Activated naive CD8-positive, alpha-beta T cell treated with anti-CD3 and anti-CD28 coated beads, Interleukin-2, amount 10 ng/mL, durations not matched to agents 7 days and 5 days (primary cell): Measurements from ENCODE around the gene MISP3. TPM values are rescaled to one million over a fixed set of nuclear protein-coding genes. Genes with fewer than 3 reads are reported as not detected.
A peak's percentile ranks its signal among the peaks of the same experiment; 100 is the strongest.

Experiments
- ATAC-seq: fragments of 150-1000 bp; cut with Tn5 transposase; one replicate; pipeline ENCODE4 v1.10.0; 2021; ENCODE audit warnings: low read depth, moderate library complexity
- POLR2A ChIA-PET: fragments of 350-600 bp; sonication (Branson Sonifier 250); formaldehyde crosslinking; loops from one replicate; lab custom pipeline; 2021; ENCODE audit warnings: antibody characterized with exemption; lab: Charles Lee
- DNase-seq: peaks from one replicate; pipeline ENCODE4 v3.0.0; 2021
- H3K27ac Mint-ChIP-seq: one replicate; pipeline ENCODE4 v1.8.0; 2022; ENCODE audit warnings: mild to moderate bottlenecking, mixed read lengths
- H3K27me3 Mint-ChIP-seq: one replicate; pipeline ENCODE4 v1.8.0; 2022; ENCODE audit warnings: mild to moderate bottlenecking, moderate library complexity, mixed read lengths
- H3K36me3 Mint-ChIP-seq: one replicate; pipeline ENCODE4 v1.8.0; 2021; ENCODE audit warnings: mild to moderate bottlenecking, mixed read lengths
- H3K4me1 Mint-ChIP-seq: one replicate; pipeline ENCODE4 v1.8.0; 2021; ENCODE audit warnings: mixed read lengths
- H3K4me3 Mint-ChIP-seq: one replicate; pipeline ENCODE4 v1.8.0; 2022; ENCODE audit warnings: mild to moderate bottlenecking, moderate library complexity, mixed read lengths
- H3K9me3 Mint-ChIP-seq: one replicate; pipeline ENCODE4 v1.8.0; 2021; ENCODE audit warnings: mixed read lengths
- total RNA-seq, 2 experiments: library from RNA; stranded (reverse); gene quantifications; one replicate each; pipeline ENCODE4 v1.2.3, GENCODE V29; 2021

MISP3 gene
- total RNA-seq, 2 experiments from 2014 or later = 1.1 to 1.6 TPM

- H3K4me1 Mint-ChIP-seq = peaks cover 12% of the 10 kb centered on the region
These were observed 18.0 kb downstream of the MISP3 start, which contains the start of gene SAMD1 for GRCh38 chr19:14090509-14091080. TSS of gene SAMD1 (minus strand) at chr19:14090751.

DNA sequence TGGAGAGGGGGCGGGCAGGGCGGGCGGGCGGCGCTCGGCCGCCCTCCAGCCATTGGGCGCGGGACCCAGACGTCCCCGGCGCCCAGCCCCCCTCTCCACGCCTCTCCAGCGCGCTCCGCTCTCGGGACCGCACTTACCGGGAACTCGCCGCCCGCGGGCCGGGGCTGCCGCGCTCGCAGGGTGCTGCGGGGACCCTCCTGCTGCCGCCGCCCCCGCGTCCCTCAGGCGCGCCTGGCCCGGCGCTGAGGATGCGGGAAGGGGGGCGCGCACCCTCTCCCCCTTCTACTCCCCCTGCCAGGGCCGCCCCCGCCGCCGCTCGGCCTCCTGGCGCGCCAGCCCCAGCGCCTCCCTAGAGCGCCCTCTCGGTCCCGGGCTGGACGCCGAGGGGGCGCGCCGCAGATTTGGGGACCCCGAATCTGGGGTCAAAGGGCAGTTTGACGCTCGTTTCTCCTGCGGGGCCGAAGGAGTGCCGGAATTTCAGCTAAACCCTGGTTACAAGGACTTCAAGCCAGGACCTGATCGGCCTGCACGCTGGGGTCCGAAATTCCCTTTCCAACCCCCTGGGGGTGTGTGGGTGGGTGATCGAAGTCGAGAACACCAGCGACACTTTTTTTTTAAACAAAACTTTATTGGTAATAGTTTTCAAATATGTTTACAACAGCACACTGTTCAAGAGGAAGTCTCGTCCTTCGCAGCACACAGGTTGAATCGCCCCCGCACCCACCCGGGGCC, 18.7 kb downstream of the MISP3 start:
- POLR2A ChIA-PET = interaction anchor here (0.8 to 1.7 kb wide), 4 partner anchors 9 to 45 kb away, joined by 4 to 12 read pairs (median 5); partner anchors contain the start of genes ASF1B and PRKACA
- DNase-seq (peak; percentile 86), ATAC-seq (peak; percentile 75)
- peak overlapping the region; percentile 100 for H3K4me3 Mint-ChIP-seq
- H3K27ac Mint-ChIP-seq = peak overlapping the region; percentile 99
- H3K36me3 Mint-ChIP-seq = peaks cover 26% of the 10 kb centered on the region
- H3K4me1 Mint-ChIP-seq = peaks cover 12% of the 10 kb centered on the region
- peaks cover 6% of the 10 kb centered on the region for H3K9me3 Mint-ChIP-seq
- no peaks in the 10 kb centered on the region for H3K27me3 Mint-ChIP-seq

More at GRCh38 chr19:14090509-14091080, 18.0 kb downstream of the MISP3 start, which contains the start of gene SAMD1:
- H3K27ac Mint-ChIP-seq = peak within 1 kb of the TSS; percentile 99
- peaks cover 6% of the 10 kb centered on the region for H3K9me3 Mint-ChIP-seq
- DNase-seq = peak; percentile 81
- ATAC-seq = peak; percentile 48
- no peaks in the 10 kb centered on the region for H3K27me3 Mint-ChIP-seq
- POLR2A ChIA-PET = interaction anchor here (1.0 to 1.7 kb wide), 3 partner anchors 9 to 46 kb away, joined by 3 to 12 read pairs (median 9); partner anchors contain the start of gene ASF1B
- H3K36me3 Mint-ChIP-seq = peaks cover 26% of the 10 kb centered on the region
- H3K4me3 Mint-ChIP-seq = peak within 1 kb of the TSS; percentile 100

GRCh38 chr19:14091813-14092462, 19.4 kb downstream of the MISP3 start:
- Mint-ChIP-seq H3K27ac (peak overlapping the region; percentile 99), H3K4me3 (peak overlapping the region; percentile 100), H3K36me3 (peaks cover 30% of the 10 kb centered on the region), H3K9me3 (peaks cover 6% of the 10 kb centered on the region), H3K4me1 (peaks cover 13% of the 10 kb centered on the region), H3K27me3 (no peaks in the 10 kb centered on the region)
- DNase-seq = peak; percentile 73
- peak; percentile 10 for ATAC-seq
- POLR2A ChIA-PET = interaction anchor here (0.8 to 1.7 kb wide), 5 partner anchors 10 to 45 kb away, joined by 3 to 12 read pairs (median 4); partner anchors contain the start of genes ASF1B and PRKACA

- ATAC-seq = no peak
- POLR2A ChIA-PET = interaction anchor here (1.4 kb wide), 1 partner anchor 12 kb away, joined by 3 read pairs; no protein-coding TSS in a partner anchor
- Mint-ChIP-seq H3K4me3 (peak overlapping the region; percentile 35), H3K4me1 (peaks cover 13% of the 10 kb centered on the region), H3K27me3 (no peaks in the 10 kb centered on the region), H3K36me3 (peaks cover 31% of the 10 kb centered on the region), H3K27ac (peak overlapping the region; percentile 54), H3K9me3 (peaks cover 6% of the 10 kb centered on the region)
- DNase-seq = no peak
These were observed 20.7 kb downstream of the MISP3 start for GRCh38 chr19:14093117-14093823.

DNA sequence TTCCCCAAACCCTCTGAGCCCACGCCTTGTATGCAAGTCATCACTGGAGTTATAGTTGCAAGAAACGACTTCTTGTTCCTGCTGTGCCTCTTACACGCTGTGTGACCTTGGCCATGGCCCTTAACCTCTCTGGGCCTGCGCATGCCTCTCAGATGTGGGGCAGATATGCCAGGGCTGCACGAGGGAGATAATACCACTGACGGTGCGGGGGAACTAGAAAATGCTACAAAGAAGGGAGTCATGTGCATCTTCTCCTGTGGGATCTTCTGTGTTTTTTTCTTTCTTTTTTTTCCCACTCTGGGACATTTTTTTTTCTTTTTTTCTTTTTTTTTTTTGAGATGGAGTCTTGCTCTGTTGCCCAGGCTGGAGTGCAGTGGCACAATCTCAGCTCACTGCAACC, 22.3 kb downstream of the MISP3 start:
- Mint-ChIP-seq H3K27ac (no peak overlapping the region), H3K36me3 (peaks cover 27% of the 10 kb centered on the region), H3K27me3 (no peaks in the 10 kb centered on the region), H3K4me3 (no peak overlapping the region), H3K9me3 (peaks cover 6% of the 10 kb centered on the region), H3K4me1 (peaks cover 10% of the 10 kb centered on the region)
- ATAC-seq (no peak), DNase-seq (no peak)
- POLR2A ChIA-PET = interaction anchor here (0.7 kb wide), 1 partner anchor 13 kb away, joined by 3 read pairs; no protein-coding TSS in a partner anchor

- peaks cover 9% of the 10 kb centered on the region for H3K4me1 Mint-ChIP-seq
- H3K36me3 Mint-ChIP-seq = peaks cover 29% of the 10 kb centered on the region
- H3K27ac Mint-ChIP-seq = no peak overlapping the region
- POLR2A ChIA-PET = interaction anchor here (0.7 kb wide), 3 partner anchors 15 to 358 kb away, joined by 4 to 7 read pairs (median 6); no protein-coding TSS in a partner anchor
- DNase-seq = no peak
- no peak overlapping the region for H3K4me3 Mint-ChIP-seq
- no peaks in the 10 kb centered on the region for H3K27me3 Mint-ChIP-seq
- ATAC-seq = no peak
- peaks cover 6% of the 10 kb centered on the region for H3K9me3 Mint-ChIP-seq
These were observed 23.8 kb downstream of the MISP3 start for GRCh38 chr19:14096272-14096992.

GRCh38 chr19:14097532-14098151, 25.1 kb downstream of the MISP3 start:
- DNase-seq (no peak), ATAC-seq (no peak)
- H3K27me3 Mint-ChIP-seq = no peaks in the 10 kb centered on the region
- no peak overlapping the region for H3K4me3 Mint-ChIP-seq
- H3K27ac Mint-ChIP-seq = no peak overlapping the region
- POLR2A ChIA-PET = no interaction called here
- peaks cover 6% of the 10 kb centered on the region for H3K9me3 Mint-ChIP-seq
- peaks cover 2% of the 10 kb centered on the region for H3K4me1 Mint-ChIP-seq
- H3K36me3 Mint-ChIP-seq = peaks cover 21% of the 10 kb centered on the region

DNA sequence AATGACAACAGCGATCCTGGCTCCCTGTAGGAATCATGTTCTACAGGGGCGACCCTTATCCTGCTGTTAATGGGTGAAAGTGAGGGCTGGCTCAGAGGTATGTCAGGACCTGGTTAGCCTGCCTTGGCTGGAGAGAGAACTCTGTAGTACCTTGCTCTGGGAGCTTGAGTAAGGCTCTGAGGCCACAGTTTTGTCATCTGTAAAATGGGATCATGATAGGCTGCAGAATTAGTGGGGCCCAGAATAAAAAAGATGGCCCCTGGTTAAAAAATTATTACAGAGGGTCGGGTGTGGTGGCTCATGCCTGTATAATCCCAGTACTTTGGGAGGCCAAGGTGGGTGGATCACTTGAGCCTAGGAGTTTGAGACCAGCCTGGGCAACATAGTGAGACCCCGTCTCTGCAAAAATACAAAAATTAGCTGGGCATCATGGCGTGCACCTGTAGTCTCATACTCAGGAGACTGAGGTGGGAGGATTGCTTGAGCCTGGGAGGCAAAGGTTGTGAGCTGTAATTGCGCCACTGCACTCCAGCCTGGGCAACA, 28.5 kb downstream of the MISP3 start:
- Mint-ChIP-seq H3K27me3 (no peaks in the 10 kb centered on the region), H3K4me1 (peaks cover 2% of the 10 kb centered on the region), H3K27ac (no peak overlapping the region), H3K9me3 (no peaks in the 10 kb centered on the region), H3K36me3 (peaks cover 8% of the 10 kb centered on the region), H3K4me3 (no peak overlapping the region)
- POLR2A ChIA-PET = no interaction called here
- ATAC-seq (no peak), DNase-seq (no peak)

DNA sequence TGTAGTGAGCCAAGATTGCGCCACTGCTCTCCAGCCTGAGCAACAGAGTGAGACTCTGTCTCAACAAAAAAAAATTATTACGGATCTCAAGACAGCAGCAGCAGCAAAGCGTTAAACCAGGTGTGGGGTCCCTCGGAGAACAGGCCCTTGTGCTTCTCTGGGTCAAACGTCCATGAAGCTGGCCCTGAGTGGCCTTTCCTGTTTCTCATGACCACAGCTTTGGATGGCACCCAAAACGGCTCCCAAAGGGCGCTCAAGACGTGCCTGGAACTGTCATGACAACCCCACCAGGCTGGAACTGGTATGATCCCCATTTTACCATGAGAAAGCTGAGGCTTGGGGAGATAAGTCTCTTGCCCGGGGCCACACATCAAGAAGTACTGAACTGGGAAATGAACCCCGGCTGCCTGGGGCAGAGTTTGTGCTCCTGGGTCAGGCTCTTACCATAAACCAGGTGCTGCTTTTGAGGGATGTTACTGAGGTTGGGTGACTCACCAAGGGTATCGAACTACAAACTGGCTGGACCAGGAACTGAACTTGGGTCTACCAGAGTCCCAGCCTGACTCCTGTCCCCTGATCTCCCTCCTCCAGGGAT, 29.6 kb downstream of the MISP3 start:
- Mint-ChIP-seq H3K27me3 (no peaks in the 10 kb centered on the region), H3K36me3 (peaks cover 3% of the 10 kb centered on the region), H3K4me1 (no peaks in the 10 kb centered on the region), H3K9me3 (no peaks in the 10 kb centered on the region), H3K4me3 (no peak overlapping the region), H3K27ac (no peak overlapping the region)
- POLR2A ChIA-PET = no interaction called here
- DNase-seq (no peak), ATAC-seq (no peak)

DNA sequence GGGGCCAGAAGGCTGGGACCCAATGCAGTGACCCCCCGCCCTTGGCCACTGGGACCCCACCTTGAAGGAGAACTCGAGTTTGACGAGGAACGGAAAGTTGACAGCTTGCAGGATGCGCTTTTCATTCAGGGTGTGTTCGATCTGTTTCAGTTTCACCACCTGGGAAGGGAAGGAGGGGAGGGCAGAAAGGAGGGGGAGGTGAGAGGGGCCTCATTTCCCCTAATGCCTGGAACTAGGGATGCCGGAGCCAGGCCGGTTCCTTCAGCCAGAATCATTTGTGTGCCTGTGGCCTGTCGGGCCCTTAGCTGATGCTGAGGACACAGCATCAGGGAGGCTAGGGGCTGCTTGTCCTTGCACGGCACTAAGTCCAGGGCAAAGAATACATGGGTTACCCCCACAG, 30.2 kb downstream of the MISP3 start:
- H3K4me3 Mint-ChIP-seq = no peak overlapping the region
- no peaks in the 10 kb centered on the region for H3K4me1 Mint-ChIP-seq
- peaks cover 3% of the 10 kb centered on the region for H3K36me3 Mint-ChIP-seq
- ATAC-seq = no peak
- H3K27ac Mint-ChIP-seq = no peak overlapping the region
- no peak for DNase-seq
- H3K27me3 Mint-ChIP-seq = no peaks in the 10 kb centered on the region
- H3K9me3 Mint-ChIP-seq = no peaks in the 10 kb centered on the region
- POLR2A ChIA-PET = interaction anchor here (1.0 kb wide), 1 partner anchor 223 kb away, joined by 3 read pairs; no protein-coding TSS in a partner anchor

GRCh38 chr19:14103310-14103709, 30.7 kb downstream of the MISP3 start:
- no peaks in the 10 kb centered on the region for H3K4me1 Mint-ChIP-seq
- DNase-seq = no peak
- H3K4me3 Mint-ChIP-seq = no peak overlapping the region
- peaks cover 3% of the 10 kb centered on the region for H3K36me3 Mint-ChIP-seq
- ATAC-seq = no peak
- POLR2A ChIA-PET = interaction anchor here (1.0 kb wide), 1 partner anchor 224 kb away, joined by 3 read pairs; no protein-coding TSS in a partner anchor
- H3K27ac Mint-ChIP-seq = no peak overlapping the region
- no peaks in the 10 kb centered on the region for H3K27me3 Mint-ChIP-seq
- H3K9me3 Mint-ChIP-seq = no peaks in the 10 kb centered on the region
